ENCODE measurements around the gene DCUN1D1.
"Not testable (repeated sequence)": the region's sequence is repeated elsewhere in the genome, so short reads cannot be mapped to it uniquely, and the experiment has no call there.

Gene DCUN1D1

DNA sequence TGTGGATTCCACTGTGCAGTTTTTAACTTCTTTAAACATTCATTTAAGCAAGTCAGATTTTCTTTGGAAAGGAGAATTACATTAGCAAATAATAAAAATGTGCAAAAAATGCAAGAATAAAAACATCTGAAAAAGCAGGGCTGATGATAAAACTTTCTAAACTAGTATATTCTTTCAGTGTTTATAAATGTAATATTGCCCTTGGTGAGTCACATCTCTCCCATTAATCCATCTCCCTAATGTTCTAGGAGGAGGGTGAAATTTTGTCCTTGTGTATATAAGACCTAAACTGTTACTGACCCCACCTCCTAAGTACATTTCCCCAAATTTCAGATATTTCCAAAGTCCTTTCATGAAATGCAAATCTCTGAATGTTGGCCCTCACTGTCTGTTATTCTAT, 28.5 kb upstream of the DCUN1D1 start:
- Histone ChIP-seq H3K36me3 (ENCODE audit: insufficient read depth, low read length) (no peaks in the 10 kb centered on the region), H3K4me3 (no peak overlapping the region)

DNA sequence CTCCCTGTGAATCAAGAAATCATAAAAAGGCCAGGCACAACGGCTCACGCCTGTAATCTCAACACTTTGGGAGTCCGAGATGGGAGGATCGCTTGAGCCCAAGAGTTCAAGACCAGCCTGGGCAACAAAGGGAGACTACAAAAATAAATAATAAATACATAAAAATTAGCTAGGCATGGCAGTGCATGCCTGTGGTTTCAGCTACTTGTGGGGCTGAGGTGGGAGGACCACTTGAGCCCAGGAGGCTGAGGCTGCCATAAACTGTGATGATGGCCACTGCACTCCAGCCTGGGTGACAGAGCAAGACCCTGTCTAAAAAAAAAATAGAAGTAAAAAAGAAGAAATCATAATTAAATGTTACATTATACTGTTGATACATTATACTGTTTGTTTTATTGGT, 28.0 kb upstream of the DCUN1D1 start:
- no peaks in the 10 kb centered on the region for H3K9me3 ChIP-seq (ENCODE audit: low read depth, low read length)
- H3K9ac ChIP-seq (ENCODE audit: insufficient read length) = no peak overlapping the region
- H3K4me3 ChIP-seq = no peak overlapping the region
- TF ChIP-seq FOXP2 (optimal IDR thresholded peaks at IDR 0.05; ENCODE audit: control extremely low read depth, extremely low read length, insufficient read depth) (no peak), EZH2 (IDR thresholded peaks at IDR 0.05) (no peak), POLR2AphosphoS5 (IDR thresholded peaks at IDR 0.05; ENCODE audit: borderline replicate concordance, low read depth, low read length) (no peak)
- H3K36me3 ChIP-seq (ENCODE audit: insufficient read depth, low read length) = no peaks in the 10 kb centered on the region
- no peak overlapping the region for H3K27ac ChIP-seq
- DNase-seq (ENCODE audit: low read depth, low spot score) = no peak

More for the DNA sequence above, 28.5 kb upstream of the DCUN1D1 start:
- no peak overlapping the region for H3K9ac ChIP-seq (ENCODE audit: insufficient read length)
- no peak for DNase-seq (ENCODE audit: low read depth, low spot score)
- no peaks in the 10 kb centered on the region for H3K9me3 ChIP-seq (ENCODE audit: low read depth, low read length)
- no peak overlapping the region for H3K27ac ChIP-seq
- TF ChIP-seq POLR2AphosphoS5 (IDR thresholded peaks at IDR 0.05; ENCODE audit: borderline replicate concordance, low read depth, low read length) (no peak), EZH2 (IDR thresholded peaks at IDR 0.05) (no peak), FOXP2 (optimal IDR thresholded peaks at IDR 0.05; ENCODE audit: control extremely low read depth, extremely low read length, insufficient read depth) (no peak)

DNA sequence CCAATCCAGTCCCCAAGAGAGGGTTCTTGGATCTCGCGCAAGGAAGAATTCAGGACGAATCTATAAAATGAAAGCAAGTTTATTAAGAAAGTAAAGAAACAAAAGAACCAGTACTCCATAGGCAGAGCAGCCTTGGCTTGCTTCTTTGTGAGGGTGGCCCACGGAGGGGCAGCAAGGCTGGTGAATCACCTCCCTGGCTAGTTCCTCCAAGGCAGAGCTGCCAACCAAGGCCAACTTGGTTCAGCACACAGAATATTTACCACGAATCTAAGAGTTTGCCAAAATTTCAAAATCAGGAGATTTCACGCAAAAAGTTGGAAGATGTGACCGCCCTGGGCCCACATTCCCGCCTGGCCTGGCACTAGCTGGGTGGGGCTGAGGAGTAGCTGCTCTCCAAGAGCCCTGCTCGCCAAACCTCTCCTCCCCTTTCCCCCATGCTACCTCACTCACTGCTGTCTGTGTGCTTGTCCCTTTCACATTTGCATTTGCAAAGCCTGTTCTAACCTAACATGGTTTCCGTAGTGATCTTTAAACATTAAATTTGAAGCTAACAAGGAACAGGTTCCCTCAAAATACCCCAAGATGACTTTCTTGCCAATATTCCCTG, 26.2 kb upstream of the DCUN1D1 start:
- no peak overlapping the region for H3K27ac ChIP-seq
- H3K9me3 ChIP-seq (ENCODE audit: low read depth, low read length) = no peaks in the 10 kb centered on the region
- H3K9ac ChIP-seq (ENCODE audit: insufficient read length) = no peak overlapping the region
- no peaks in the 10 kb centered on the region for H3K36me3 ChIP-seq (ENCODE audit: insufficient read depth, low read length)
- DNase-seq (ENCODE audit: low read depth, low spot score) = no peak
- TF ChIP-seq FOXP2 (optimal IDR thresholded peaks at IDR 0.05; ENCODE audit: control extremely low read depth, extremely low read length, insufficient read depth) = no peak
- TF ChIP-seq EZH2 (IDR thresholded peaks at IDR 0.05) = no peak
- no peak for TF ChIP-seq POLR2AphosphoS5 (IDR thresholded peaks at IDR 0.05; ENCODE audit: borderline replicate concordance, low read depth, low read length)
- no peak overlapping the region for H3K4me3 ChIP-seq

DNA sequence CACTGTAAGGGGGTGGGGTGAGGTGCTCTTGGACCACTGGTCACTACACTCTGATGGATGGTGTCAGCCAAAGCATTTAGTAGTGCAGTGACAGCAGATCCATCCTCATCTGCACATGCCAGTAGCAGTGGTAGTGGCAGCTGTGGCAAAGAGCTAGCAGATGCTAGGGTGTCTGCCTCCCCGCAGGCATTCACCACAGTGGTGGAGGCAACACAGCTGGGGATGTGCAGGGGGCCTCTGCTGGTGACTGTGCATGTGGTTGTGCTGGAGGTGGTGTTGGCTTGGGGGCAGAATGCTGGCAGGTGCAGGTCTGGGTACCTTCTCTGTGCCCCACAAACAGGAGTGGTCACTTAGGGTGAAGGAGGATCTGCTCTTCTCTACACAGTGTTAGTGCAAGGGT, 19.4 kb upstream of the DCUN1D1 start:
- H3K36me3 ChIP-seq (ENCODE audit: insufficient read depth, low read length) = no peaks in the 10 kb centered on the region

DNA sequence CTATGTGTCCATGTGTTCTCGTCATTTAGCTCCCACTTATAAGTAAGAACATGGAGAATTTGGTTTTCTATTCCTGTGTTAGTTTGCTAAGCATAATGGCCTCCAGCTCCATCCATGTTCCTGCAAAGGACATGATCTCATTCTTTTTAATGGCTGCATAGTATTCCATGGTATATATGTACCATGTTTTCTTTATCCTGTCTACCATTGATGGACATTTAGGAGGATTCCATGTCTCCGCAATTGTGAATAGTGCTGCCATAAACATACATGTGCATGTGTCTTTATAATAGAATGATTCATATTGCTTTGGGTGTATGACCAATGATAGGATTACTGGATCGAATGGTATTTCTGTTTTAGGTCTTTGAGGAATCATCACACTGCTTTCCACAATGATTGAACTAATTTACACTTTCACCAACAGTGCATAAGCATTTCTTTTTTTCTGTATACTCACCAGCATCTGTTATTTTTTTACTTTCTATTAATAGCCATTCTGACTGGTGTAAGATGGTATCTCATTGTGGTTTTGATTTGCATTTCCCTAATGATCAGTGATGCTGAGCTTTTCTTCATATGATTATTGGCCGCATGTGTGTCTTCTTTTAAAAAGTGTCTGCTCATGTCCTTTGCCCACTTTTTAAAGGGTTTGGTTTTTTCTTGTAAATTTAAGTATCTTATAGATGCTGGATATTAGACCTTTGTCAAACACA, 13.3 kb upstream of the DCUN1D1 start:
- not testable (repeated sequence) for H3K36me3 ChIP-seq (ENCODE audit: insufficient read depth, low read length); H3K9me3 ChIP-seq (ENCODE audit: low read depth, low read length); H3K9ac ChIP-seq (ENCODE audit: insufficient read length); DNase-seq (ENCODE audit: low read depth, low spot score); H3K4me3 ChIP-seq; H3K27ac ChIP-seq

More for the DNA sequence above, 19.4 kb upstream of the DCUN1D1 start:
- DNase-seq (ENCODE audit: low read depth, low spot score) = no peak
- H3K9me3 ChIP-seq (ENCODE audit: low read depth, low read length) = no peaks in the 10 kb centered on the region
- no peak overlapping the region for H3K9ac ChIP-seq (ENCODE audit: insufficient read length)
- TF ChIP-seq FOXP2 (optimal IDR thresholded peaks at IDR 0.05; ENCODE audit: control extremely low read depth, extremely low read length, insufficient read depth) = no peak
- TF ChIP-seq POLR2AphosphoS5 (IDR thresholded peaks at IDR 0.05; ENCODE audit: borderline replicate concordance, low read depth, low read length) = no peak
- TF ChIP-seq EZH2 (IDR thresholded peaks at IDR 0.05) = no peak
- no peak overlapping the region for H3K27ac ChIP-seq
- no peak overlapping the region for H3K4me3 ChIP-seq

DNA sequence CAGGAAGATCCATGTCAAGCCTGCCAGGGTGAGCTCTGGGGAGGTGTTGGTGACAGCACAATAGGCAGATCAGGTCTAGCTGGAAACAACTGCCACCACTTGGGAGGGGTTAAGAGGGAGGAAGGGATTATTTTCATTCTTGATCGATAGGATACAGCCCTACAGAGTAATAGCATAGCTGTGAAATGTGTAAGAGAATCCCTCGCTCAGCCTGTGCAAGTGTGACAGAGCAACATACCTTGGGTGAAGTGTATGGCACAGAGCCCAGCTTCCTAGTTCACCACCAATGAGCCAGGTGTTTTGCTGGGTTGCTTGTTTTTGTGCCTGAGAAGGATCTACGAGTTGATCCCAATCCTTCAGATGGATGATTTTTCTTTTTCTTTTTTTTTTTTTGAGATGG, 9.2 kb upstream of the DCUN1D1 start:
- Histone ChIP-seq H3K4me3 (no peak overlapping the region), H3K27ac (no peak overlapping the region), H3K9ac (ENCODE audit: insufficient read length) (no peak overlapping the region), H3K9me3 (ENCODE audit: low read depth, low read length) (peaks cover 6% of the 10 kb centered on the region; the same call in 1 of the 2 replicates), H3K36me3 (ENCODE audit: insufficient read depth, low read length) (no peaks in the 10 kb centered on the region)
- no peak for DNase-seq (ENCODE audit: low read depth, low spot score)
- TF ChIP-seq POLR2AphosphoS5 (IDR thresholded peaks at IDR 0.05; ENCODE audit: borderline replicate concordance, low read depth, low read length) (no peak), EZH2 (IDR thresholded peaks at IDR 0.05) (no peak), FOXP2 (optimal IDR thresholded peaks at IDR 0.05; ENCODE audit: control extremely low read depth, extremely low read length, insufficient read depth) (no peak)

DNA sequence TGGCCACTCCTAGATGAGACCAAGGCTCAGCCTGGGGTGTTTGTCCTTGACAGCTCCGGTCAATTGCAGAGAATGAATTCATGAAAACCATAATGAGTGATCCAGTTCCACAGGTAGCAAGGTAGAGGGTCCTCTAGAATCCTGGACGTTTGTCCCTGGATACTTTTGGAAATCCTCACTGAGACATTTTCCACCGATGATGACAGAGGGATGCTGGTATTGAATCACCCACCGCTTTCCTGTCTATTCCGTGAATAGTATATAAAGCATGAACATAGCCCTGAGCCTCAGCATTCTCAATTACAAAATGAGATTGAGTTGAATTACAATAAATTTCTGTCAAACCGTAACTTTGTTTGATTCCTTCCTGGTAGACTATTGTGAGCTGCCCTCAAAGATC, 5.7 kb upstream of the DCUN1D1 start:
- no peaks in the 10 kb centered on the region for H3K9me3 ChIP-seq (ENCODE audit: low read depth, low read length)
- H3K4me3 ChIP-seq = no peak overlapping the region
- TF ChIP-seq FOXP2 (optimal IDR thresholded peaks at IDR 0.05; ENCODE audit: control extremely low read depth, extremely low read length, insufficient read depth) = no peak
- TF ChIP-seq POLR2AphosphoS5 (IDR thresholded peaks at IDR 0.05; ENCODE audit: borderline replicate concordance, low read depth, low read length) = no peak
- TF ChIP-seq EZH2 (IDR thresholded peaks at IDR 0.05) = no peak

DNA sequence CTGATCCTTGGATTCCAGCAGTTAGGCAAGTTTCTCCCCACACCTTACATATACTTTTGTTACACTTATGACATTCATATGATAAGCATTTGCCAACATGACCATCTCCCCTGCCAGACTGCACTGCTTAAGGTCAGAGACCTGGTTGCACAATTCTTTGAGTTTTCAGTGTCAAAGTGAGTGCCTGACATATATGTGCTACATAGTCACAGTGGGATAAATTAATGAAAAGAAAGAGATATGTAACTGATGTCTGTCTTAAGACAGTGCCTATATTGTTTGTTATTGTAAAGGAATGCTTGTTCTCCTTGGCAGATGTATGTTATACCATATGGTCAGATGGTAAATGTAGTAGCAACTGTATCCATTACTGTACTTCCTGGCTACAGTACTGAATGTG, 3.5 kb upstream of the DCUN1D1 start:
- no peak overlapping the region for H3K9ac ChIP-seq (ENCODE audit: insufficient read length)
- no peak for TF ChIP-seq POLR2AphosphoS5 (IDR thresholded peaks at IDR 0.05; ENCODE audit: borderline replicate concordance, low read depth, low read length)
- no peak for DNase-seq (ENCODE audit: low read depth, low spot score)
- H3K27ac ChIP-seq = no peak overlapping the region
- H3K9me3 ChIP-seq (ENCODE audit: low read depth, low read length) = no peaks in the 10 kb centered on the region
- no peaks in the 10 kb centered on the region for H3K36me3 ChIP-seq (ENCODE audit: insufficient read depth, low read length)
- H3K4me3 ChIP-seq = no peak overlapping the region

More for the DNA sequence above, 5.7 kb upstream of the DCUN1D1 start:
- Histone ChIP-seq H3K9ac (ENCODE audit: insufficient read length) (no peak overlapping the region), H3K36me3 (ENCODE audit: insufficient read depth, low read length) (no peaks in the 10 kb centered on the region), H3K27ac (no peak overlapping the region)
- DNase-seq (ENCODE audit: low read depth, low spot score) = no peak

DNA sequence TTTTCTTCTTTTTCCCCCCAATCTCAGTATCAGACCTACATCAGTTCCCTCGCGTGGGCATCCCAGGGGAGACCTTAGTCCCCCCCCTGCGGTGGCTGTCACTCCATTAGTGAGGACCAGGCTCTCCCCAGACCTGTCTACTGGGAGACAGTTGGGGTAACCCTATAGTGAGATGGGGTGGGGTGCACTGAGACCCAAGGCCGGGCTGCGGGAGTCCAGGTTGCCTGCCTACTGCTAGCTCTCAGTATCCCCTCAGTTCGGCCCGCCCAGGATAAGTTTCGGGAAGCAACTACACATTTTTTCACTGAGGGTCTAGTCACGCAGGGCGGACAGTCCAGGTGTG, 671 bp upstream of the DCUN1D1 start:
- H3K27ac ChIP-seq = no peak overlapping the region
- TF ChIP-seq EZH2 (IDR thresholded peaks at IDR 0.05) (no peak), POLR2AphosphoS5 (IDR thresholded peaks at IDR 0.05; ENCODE audit: borderline replicate concordance, low read depth, low read length) (no peak), FOXP2 (optimal IDR thresholded peaks at IDR 0.05; ENCODE audit: control extremely low read depth, extremely low read length, insufficient read depth) (no peak)
- H3K9me3 ChIP-seq (ENCODE audit: low read depth, low read length) = no peaks in the 10 kb centered on the region
- DNase-seq (ENCODE audit: low read depth, low spot score) = no peak
- peaks cover 4% of the 10 kb centered on the region; the same call in 1 of the 2 replicates for H3K36me3 ChIP-seq (ENCODE audit: insufficient read depth, low read length)
- peak overlapping the region; percentile 55 for H3K9ac ChIP-seq (ENCODE audit: insufficient read length)
- peak overlapping the region; percentile 95 for H3K4me3 ChIP-seq
